Adrenal gland (tissue), 5 donors: Measurements from ENCODE around the gene RAP1GAP2.

Experiments used
- POLR2A ChIP-seq, 2 donors: fragments of 450-650 bp; IDR thresholded peaks; one replicate each; pipeline ENCODE4 v1.6.1; 2017; ENCODE audit warnings: antibody characterized with exemption in 2 of 2, mild to moderate bottlenecking in 2 of 2, moderate library complexity in 1 of 2
- TF ChIP-seq, protein P1 (sequence below), 6 experiments: fragments of 450-650 bp in 4 of 6; fragments of 200-600 bp in 2 of 6; sonication (generic) in 1 of 6; IDR thresholded peaks; 1 replicate in 5 of 6; 2 replicates in 1 of 6; pipeline versions ENCODE4 v1.5.1 to v1.8.0; 2016 to 2021; ENCODE audit warnings: antibody characterized with exemption in 6 of 6, mild to moderate bottlenecking in 2 of 6, moderate library complexity in 1 of 6
- donor health status: DM: no; HTN: no; CAD: no.

DNA sequence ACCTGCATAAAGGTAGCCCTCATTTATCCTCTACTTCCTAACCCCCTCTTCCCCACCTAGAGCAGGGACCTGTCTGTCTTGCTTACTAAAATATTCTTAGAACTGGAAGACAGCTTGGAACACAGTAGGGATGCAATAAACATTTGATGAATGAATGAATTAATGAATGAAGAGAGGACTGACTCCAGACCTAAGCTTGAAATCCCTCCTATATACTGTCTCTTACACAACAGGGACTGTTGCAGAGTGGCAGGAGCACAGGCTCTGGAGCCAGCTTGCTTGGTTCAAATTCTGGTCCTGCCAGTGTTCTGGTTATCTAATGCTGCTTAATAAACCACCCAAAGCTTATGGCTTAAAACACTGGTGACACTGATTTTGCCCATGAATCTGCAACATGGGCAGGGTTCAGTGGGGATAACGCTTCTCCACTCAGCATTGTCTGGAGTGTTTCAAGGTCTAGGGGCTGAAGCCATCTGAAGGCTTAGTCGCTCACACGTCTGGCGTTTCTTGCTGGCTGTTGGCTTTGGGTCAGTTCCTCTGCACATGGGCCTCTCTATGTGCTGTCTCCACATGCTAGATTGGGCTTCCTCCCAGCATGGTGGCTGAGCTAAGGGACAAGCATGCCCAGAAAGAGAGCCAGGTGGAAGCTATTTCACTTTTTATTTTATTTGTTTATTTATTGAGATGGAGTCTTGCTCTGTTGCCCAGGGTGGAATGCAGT, 12.8 kb upstream of the RAP1GAP2 start:
- TF ChIP-seq, protein P1, sequence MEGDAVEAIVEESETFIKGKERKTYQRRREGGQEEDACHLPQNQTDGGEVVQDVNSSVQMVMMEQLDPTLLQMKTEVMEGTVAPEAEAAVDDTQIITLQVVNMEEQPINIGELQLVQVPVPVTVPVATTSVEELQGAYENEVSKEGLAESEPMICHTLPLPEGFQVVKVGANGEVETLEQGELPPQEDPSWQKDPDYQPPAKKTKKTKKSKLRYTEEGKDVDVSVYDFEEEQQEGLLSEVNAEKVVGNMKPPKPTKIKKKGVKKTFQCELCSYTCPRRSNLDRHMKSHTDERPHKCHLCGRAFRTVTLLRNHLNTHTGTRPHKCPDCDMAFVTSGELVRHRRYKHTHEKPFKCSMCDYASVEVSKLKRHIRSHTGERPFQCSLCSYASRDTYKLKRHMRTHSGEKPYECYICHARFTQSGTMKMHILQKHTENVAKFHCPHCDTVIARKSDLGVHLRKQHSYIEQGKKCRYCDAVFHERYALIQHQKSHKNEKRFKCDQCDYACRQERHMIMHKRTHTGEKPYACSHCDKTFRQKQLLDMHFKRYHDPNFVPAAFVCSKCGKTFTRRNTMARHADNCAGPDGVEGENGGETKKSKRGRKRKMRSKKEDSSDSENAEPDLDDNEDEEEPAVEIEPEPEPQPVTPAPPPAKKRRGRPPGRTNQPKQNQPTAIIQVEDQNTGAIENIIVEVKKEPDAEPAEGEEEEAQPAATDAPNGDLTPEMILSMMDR (IDR thresholded peaks at IDR 0.05): no peak
- no peak for TF ChIP-seq POLR2A (IDR thresholded peaks at IDR 0.05)
